GOT3 (cell line): Measurements from ENCODE around the gene EIF4E1B.

Experiments
- DNase-seq: peaks from one replicate; lab custom pipeline; 2025; ENCODE audit warnings: mixed read lengths; lab: John Stamatoyannopoulos, UW

EIF4E1B gene

DNA sequence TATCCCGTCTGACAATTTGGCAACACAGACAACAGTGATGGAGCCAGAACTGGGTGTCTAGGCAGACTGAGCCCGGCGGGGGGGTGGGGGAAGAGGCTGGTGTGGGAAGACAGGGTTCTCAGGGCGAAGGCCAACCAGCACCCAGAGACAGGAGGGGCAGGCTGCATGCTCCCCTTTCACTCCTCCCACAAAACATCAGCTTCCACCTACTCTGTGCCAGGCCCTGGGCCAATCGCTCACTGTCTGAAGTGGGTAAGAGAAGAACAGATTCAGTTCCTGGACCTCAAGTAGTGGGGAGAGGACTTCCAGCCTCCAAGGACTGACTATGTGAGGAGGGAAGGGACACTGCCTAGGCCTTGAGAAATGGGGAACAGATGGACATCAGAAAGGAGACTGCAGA is 2.9 kb upstream of the EIF4E1B start:
- DNase-seq = no peak

DNA sequence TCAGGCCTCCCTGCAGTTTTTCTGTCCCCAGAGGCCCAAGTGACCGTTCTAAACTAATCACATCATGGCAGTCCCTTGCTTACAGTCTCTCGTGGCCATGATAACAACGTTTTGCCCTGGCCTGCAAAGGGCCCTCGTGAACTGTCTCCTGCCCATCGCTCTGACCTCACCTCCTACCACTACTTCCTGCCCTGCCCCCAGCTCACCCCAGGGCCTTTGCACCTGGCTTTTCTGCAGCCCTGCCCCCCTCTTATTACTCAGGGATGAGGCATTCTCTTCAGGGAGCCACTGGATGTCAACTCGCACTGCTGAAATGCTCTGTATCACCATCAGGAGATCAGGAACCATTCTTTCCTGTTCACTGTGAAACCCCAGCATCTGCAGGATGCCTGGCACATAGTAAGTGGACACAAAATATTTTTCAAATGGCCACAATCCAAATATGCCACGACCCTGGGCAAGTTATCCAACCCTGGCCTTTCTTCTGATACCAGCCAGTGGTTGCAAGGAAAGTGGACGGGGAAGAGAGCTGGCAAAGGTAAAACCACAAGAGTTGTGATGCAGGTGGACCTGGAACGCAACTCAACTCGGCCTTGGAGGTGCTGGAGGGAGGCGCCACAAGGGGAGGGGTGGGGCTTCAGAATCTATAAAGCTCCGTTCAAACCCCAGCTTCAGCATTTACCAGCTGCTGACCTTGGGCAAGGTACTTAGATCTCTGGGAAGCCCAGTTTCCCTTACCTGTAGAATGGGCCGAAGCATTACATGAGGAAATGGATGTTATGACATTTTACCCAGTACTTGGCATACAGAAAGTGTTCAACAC is 1.9 kb upstream of the EIF4E1B start:
- DNase-seq = no peak

DNA sequence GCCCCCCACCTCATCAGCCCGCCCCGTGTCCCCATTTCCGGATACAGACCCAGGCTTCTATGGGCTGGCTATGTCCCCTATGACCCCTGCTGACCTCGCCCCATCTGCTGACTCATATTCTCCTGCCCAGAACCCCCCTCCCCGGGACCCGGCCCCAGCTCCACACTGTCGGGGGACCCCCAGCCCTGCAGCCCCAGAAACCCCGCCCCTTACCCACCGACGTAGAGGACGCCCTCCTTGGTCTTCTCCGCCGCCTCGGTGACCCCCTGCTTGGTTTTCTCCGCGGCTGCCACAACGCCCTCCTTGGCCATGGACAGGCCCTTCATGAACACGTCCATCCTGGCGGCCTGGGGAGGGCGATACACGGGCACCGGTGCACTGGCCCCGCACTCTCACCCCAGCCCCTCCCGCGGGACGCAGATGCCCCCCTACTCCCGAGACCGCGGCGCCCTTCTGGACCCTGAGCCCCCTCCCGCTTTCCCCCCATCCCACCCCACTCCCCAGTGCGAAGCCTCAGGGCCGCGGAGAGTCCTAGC is 1.1 kb upstream of the EIF4E1B start:
- DNase-seq = no peak

DNA sequence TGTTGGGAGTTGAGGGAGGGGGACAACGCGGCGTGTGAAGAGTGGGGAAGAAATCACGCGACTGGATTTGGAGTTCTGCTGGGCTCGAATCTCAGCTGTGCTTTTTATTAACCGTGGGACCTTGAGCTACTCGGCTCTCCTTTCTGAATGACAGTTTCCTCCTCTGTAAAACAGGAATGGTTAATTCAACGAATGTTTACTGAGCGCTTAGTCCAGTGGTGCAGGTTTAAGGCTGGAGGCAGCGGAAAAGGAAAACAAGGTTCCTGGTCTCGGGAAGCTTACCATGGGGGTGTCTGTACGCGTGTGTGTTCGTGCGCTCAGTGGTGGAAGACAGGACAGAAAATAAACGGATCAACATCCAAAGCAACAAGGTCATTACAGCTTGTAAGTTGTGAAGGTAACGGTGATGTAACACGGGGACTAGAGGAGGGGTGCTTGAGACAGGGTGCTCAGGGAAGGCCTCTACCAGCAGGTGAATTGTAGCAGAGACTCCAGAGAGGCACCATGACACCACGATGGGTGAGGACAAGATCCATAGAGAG is 277 bp downstream of the EIF4E1B start:
- no peak for DNase-seq

DNA sequence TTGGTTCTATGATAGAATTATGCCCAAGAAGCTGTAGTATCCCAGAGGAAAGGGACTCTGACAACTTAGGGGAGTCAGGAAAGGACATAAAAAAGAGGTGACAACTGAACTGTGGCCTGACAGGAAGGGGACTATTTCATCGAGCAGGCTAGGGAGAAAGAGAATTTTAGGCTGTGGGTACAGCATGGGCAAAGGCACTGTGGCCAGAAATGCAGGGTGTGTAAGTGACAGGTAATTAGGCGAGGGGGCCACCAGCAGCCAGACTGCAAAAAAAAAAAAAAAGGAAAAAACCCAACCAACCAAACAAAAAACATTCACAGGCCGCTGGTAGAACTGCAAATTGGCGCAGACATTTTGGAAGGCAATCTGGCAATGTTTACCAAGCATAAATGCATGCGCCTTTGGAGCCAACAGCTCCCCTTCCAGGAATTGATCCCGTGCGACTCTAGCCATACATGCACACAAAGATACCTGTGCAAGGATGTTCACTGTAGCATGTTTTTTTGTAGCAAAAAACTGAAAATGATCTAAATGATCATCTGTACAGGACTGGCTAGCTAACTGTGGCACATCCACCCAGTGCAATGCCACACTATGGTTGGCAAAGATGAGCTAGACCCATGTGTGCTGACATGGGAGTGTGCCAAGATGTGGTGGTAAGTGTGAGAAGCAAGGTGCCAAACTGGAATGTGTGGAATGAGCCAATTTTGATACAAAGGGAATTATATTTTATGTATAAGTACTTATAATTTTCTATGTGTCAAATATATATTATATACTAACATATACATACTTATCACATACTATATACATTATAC is 1.1 kb downstream of the EIF4E1B start:
- no peak for DNase-seq

DNA sequence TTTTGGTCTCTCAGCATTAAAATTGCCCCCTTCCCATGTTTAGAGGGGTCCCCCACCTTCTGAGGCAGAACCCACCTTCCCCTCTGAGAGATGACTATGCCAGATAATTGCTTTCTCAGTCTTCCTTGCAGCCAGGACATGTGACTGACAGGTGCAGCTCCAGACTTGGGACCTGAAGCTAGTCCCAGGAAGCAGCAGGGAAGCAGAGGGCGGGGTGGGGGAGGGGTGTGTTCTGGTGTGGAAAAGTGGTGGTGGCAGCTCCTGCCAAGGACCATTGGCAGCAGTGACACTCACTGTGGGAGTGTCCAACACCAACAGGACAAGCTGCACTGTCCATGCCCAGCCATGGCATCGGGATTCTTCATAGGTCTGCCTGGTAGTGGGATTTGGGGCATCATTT is 2.3 kb downstream of the EIF4E1B start:
- no peak for DNase-seq

DNA sequence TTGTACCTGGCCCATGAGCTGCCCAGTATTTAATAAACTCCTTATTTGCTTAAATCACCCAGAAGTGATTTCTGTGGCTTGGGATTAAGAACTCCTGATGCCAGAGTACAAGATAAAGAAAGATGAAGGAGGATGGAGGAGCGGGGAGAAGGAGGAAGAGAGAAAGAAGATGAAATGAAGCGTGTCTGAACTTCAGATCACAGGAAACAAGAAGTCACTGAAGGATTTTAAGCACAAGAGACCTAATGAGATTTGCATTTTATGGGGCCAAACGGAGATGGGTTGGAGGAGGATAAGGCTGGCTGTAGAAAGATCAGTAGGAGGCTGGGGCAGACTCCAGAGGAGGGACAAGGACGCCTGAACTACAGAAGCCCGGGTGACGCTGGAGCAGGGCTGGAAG is 3.1 kb downstream of the EIF4E1B start:
- no peak for DNase-seq

DNA sequence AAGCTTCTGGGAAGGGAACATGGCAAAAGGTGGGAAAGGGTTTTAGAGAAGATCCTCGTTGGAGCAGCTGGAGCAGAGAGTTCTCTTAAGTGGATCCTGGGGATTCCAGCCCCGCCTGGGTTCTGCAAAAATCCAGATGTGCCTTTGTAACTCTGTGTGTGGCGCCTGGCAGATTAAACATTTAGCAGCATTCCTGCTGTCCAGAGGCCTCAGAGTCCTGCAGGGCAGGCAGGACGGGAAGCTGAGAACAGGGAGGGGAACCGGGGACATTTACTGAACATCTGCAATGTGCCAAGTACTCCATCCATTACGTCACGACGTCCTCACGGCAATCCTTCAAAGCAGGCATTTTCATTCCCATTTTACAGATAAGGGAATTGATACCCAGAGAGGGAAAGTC is 6.0 kb downstream of the EIF4E1B start:
- no peak for DNase-seq

DNA sequence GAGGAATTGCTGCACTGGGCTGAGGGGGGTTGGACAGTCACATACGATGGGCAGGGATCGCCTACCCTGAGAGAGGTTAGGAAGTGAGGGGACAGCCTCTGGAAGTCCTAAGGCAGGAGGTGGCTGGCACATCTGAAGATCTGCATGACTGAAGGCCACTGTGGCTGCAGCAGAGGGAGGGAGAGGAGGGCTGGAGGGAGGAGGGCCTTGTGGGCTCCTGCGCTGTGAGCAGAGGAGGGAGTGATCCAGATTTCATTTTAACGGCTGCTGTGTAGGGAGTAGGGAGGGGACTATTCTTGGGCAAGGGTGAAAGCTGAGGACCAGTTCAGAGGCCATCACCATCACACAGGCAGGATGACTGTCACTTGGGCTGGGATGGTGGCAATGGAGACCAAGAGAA is 7.1 kb downstream of the EIF4E1B start:
- no peak for DNase-seq

DNA sequence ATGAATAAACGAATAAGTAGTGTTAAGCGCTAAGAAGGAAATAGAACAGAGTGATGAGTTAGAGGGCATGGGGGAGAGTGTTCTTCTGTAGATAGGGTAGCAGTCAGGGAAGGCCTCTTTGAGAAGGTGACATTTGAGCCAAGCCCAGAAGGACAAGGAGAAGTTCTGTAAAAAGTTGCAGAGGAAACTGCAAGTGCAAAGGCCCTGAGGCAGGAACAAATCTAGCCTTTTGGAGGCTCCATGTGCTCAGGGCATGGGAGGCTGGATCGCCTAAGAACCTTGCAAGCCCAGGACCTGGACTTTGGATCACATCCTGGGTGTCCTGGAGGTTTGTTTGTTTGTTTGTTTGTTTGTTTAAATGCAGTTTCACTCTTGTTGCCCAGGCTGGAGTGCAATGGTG is 8.0 kb downstream of the EIF4E1B start:
- DNase-seq = no peak

DNA sequence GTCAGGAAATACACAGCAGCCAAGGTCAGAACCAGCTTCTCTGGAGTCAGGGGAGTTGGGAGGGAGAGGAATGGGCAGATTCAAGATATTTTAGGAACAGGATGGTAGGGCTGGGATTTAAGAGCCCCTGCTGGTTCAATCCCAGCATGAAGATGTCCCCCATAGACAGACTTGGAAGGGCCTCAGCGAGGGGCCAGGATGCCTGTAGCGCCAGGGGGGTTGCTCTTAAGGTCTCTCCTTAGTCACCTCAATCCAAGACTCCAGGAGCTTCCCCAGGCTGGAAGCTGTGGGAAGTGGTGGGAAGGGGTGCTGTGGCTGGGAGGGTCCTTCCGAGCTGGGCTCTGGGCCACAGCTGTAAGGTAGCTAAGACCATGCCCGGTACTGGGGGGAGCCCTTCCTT is 8.7 kb downstream of the EIF4E1B start:
- no peak for DNase-seq

DNA sequence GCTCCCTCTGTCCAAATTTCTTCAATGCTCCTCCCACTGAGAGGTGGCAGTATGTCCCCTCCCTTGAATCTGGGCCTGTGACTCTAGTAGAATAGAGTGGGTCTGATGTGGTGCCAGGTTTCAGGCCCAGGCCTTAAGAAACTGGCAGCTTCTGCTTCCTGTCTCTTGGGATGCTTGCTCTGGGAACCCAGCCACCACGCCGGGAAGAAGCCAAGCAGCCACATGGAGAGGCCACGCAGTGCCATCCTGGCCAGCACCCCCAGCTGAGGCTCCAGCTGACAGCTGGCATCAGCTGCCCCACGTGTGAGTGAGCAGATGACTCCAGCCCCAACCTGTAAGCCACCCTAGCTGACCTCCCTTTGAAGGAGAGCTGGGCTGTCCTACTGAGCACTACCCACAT is 9.5 kb downstream of the EIF4E1B start:
- DNase-seq = no peak

DNA sequence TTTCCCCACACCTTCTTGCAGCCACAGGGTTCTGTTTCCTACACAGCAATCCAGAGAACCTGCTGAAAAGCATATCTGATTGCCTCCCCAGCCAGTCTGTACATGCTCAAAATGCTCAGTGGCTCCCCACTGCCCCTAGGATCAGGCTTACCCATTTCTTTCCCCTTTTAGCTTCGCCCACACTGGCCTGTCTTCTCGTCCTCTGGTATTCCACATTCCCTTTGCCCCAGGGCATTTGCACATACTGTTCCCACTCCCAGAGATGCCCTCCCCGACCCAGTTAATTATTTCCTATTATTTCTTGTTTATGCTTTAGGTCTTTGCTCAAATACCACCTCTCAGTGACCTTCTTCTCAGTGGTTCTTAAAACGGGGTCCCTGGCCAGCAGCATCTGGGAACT is 10.1 kb downstream of the EIF4E1B start:
- DNase-seq = no peak

DNA sequence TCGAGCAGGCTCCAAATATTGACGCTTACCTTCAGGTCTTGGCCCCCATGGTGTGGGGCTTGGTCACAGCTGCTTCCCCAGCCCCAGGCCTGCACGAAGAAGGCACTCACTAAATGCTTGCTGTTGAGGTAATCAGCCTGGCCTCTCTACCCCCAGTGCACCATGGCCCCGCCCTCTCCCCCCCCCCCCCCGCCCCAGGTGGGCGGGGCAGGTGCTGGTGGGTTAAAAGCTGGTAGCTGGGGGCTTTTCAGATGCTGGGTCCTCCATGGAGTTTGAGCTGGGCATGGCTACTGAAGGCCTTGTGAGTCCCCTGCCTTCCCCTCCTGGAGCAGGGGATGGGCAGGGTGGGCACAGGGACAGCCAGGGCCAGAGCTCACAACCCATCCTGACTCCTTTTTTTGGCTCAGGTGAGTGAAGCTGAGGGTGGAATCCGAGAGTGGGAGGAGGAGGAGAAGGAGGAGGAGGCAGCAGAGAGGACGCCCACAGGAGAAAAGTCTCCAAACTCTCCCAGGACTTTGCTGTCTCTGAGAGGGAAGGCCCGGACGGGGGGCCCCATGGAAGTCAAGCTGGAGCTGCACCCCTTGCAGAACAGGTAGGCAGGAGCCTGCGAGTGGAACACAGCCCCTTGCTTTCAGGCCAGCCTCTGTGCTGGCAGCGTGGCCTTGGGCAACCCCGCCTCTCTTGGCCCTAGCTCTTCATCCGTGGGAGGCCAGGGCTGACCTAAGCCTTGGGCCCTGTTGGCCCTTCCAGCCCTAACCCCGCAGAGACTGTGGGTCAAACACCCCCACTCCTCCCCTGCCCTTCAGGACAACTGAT is 12.4 kb downstream of the EIF4E1B start:
- no peak for DNase-seq

DNA sequence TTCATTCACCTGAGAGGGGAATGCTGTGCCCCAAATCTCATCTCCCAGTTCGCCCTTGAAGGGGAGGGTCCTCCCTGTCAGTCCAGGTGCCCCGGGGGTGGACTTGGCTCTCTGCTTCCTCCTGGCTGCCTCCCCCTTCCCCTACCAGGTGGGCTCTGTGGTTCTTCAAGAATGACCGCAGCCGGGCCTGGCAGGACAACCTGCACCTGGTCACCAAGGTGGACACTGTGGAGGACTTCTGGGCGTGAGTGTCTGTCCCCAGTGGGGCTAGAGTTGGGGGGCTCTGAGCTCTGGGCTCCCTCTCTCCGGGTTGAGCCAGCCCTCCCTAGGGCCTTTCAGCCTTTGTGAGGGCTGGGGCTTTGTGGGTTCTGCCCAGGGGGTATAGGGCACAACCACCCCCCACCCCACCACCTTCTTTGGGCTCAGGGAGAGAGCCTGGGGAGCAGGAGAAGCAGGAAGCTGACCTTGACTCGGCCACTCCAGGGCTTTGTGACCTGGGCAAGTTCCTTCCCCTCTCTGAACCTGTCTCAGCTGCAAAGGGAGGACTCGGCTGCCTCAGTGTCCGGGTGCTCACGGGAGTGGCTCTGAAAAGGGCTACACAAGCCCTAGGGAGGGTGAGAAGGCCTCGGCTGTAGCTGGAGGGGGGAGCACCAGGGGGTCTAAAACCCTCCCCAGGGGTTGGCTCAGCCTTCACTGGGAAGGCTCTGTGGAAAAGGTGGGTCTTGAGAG is 13.2 kb downstream of the EIF4E1B start:
- DNase-seq = no peak

DNA sequence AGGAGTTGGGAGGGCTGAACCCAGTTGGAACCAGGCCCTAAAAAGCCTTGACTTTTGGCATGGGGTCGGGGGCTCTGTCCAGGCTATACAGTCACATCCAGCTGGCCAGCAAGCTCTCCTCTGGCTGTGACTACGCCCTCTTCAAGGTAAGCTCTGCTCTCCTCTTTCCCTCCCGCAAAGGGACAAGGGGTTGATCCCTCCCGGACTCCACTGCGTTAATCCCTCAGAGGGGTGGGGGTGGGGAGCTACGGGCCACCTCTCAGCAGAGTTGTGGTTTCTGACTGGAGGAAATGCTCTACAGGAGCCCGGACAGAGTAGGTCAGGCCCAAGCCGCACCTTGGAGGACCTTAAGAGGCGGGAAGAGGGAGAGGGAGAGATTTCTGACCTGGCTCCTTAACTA is 13.8 kb downstream of the EIF4E1B start:
- no peak for DNase-seq

DNA sequence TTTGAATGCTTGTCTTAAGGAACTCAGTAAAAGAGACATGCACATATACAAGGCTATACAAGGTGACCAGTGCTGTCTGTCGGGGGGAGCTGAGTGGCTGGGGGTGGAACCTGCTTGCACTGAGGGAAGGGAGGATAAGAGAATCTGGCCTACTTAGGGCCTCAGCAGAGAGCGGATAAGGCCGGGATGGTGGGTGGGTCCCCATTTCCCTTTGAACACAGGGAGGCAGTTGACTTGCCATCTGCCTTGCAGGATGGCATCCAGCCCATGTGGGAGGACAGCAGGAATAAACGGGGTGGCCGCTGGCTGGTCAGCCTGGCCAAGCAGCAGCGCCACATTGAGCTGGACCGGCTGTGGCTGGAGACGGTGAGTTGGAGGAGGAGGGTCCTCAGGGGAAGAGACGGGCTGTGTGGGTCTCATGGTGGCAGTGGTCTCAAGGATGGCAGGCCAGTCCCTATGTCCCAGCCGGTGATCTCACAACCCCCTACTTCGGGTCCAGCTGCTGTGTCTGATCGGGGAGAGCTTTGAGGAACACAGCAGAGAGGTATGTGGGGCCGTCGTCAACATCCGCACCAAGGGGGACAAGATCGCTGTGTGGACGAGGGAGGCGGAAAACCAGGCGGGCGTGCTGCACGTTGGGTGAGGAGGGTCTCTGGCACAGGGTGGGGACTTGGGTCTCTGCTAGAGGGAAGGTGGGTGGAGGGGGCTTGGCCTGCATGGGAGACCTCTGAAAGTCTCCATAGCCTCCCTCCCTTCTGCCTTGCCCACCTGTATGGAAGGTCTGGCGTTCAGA is 14.6 kb downstream of the EIF4E1B start:
- no peak for DNase-seq

DNA sequence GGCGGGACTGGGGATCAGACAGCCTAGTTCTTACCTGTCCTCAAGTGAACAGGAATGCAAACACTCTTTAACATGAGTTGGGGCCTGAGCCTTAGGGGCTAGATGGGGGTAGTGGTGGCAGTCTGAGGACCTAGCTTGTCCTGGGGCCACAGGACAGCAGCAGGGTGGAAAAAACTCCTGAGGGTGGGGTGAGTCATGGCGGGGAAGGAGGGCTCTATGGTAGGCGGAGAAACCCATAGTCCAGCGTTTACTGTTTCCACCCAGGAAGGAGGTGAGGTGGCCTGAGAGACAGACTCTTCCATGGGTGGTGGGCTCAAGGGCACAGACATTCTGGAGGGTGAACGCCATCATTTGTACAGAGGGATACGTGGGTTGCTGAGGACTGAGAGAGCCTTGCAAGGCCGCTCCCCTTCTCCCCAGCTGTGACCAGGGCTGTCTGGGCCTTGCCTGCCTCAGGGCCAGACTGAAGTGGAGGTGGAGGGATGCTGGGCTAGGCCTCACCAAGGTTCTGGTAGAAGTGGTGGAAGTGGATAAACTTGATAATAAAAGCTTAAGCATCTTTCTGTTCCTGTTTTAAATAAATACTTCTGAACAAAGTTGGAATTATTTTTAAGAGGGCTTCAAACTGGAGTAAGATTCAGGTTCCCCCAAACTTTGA is 15.7 kb downstream of the EIF4E1B start:
- no peak for DNase-seq

DNA sequence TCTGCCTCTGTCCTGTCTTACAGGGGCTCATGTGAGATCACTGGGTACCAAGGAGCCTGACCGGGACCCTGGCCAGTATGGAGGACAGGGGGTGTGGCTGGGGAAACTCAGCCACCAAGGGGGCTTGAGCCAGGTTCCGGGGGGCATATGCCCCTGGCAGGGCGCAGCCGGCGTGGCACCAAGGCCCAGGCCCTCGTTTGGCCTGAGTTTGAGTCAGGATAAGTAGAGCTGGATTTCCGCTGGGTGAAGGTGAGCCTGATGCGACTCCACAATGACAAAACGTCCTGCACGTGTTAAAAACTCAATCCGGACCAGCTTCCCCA is 16.2 kb downstream of the EIF4E1B start:
- no peak for DNase-seq
